ENCODE results near the gene GPRC5C. TPM values are rescaled to one million over a fixed set of nuclear protein-coding genes. Genes with fewer than 3 reads are reported as not detected.

Gene GPRC5C
- total and polyA plus RNA-seq, 9 of the 15 experiments (the other 6 are each of a cell fraction or from before 2014, with no cell fraction given), result 0.28 to 9.0 (median 4.1) TPM

DNA sequence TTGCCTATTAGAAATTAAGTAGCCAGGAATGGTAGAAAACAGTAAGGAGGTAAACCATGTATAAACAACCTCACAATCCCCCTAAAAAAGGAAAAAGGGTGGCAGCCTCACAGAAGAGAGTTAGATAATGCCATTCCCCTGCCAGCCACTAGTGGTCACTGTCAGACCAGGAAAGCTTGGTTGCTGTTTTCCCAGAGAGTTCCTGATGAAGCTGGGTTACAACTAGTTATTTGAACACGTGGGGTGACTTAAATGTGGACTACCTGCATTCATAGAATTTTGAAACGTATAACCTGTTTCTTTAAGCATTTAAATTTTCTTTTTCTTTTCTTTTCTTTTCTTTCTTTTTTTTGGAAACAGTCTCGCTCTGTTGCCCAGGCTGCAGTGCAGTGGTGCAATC lies 5.8 kb downstream of the GPRC5C start (continued):
- TF ChIP-seq, protein P1, sequence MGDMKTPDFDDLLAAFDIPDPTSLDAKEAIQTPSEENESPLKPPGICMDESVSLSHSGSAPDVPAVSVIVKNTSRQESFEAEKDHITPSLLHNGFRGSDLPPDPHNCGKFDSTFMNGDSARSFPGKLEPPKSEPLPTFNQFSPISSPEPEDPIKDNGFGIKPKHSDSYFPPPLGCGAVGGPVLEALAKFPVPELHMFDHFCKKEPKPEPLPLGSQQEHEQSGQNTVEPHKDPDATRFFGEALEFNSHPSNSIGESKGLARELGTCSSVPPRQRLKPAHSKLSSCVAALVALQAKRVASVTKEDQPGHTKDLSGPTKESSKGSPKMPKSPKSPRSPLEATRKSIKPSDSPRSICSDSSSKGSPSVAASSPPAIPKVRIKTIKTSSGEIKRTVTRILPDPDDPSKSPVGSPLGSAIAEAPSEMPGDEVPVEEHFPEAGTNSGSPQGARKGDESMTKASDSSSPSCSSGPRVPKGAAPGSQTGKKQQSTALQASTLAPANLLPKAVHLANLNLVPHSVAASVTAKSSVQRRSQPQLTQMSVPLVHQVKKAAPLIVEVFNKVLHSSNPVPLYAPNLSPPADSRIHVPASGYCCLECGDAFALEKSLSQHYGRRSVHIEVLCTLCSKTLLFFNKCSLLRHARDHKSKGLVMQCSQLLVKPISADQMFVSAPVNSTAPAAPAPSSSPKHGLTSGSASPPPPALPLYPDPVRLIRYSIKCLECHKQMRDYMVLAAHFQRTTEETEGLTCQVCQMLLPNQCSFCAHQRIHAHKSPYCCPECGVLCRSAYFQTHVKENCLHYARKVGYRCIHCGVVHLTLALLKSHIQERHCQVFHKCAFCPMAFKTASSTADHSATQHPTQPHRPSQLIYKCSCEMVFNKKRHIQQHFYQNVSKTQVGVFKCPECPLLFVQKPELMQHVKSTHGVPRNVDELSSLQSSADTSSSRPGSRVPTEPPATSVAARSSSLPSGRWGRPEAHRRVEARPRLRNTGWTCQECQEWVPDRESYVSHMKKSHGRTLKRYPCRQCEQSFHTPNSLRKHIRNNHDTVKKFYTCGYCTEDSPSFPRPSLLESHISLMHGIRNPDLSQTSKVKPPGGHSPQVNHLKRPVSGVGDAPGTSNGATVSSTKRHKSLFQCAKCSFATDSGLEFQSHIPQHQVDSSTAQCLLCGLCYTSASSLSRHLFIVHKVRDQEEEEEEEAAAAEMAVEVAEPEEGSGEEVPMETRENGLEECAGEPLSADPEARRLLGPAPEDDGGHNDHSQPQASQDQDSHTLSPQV (IDR thresholded peaks at IDR 0.05), result no peak
- TF ChIP-seq, protein P2, sequence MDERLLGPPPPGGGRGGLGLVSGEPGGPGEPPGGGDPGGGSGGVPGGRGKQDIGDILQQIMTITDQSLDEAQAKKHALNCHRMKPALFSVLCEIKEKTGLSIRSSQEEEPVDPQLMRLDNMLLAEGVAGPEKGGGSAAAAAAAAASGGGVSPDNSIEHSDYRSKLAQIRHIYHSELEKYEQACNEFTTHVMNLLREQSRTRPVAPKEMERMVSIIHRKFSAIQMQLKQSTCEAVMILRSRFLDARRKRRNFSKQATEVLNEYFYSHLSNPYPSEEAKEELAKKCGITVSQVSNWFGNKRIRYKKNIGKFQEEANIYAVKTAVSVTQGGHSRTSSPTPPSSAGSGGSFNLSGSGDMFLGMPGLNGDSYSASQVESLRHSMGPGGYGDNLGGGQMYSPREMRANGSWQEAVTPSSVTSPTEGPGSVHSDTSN (CRISPR knock-in tag; IDR thresholded peaks at IDR 0.05; ENCODE audit: low read depth), result no peak
- TF ChIP-seq, protein P2 (tag; conservative IDR thresholded peaks at IDR 0.05; ENCODE audit: low read depth), result no peak
- TF ChIP-seq RFX5 (IDR thresholded peaks at IDR 0.05; ENCODE audit: low read depth, low read length) (no peak), YY1 (IDR thresholded peaks at IDR 0.05; ENCODE audit: borderline replicate concordance in 1 of 3, control insufficient read depth in 1 of 3, extremely low read depth in 1 of 3, insufficient read depth in 3 of 3, insufficient read length in 1 of 3, insufficient replicate concordance in 2 of 3, low read depth in 1 of 3, low read length in 2 of 3) (no peak)
- TF ChIP-seq, protein P3, sequence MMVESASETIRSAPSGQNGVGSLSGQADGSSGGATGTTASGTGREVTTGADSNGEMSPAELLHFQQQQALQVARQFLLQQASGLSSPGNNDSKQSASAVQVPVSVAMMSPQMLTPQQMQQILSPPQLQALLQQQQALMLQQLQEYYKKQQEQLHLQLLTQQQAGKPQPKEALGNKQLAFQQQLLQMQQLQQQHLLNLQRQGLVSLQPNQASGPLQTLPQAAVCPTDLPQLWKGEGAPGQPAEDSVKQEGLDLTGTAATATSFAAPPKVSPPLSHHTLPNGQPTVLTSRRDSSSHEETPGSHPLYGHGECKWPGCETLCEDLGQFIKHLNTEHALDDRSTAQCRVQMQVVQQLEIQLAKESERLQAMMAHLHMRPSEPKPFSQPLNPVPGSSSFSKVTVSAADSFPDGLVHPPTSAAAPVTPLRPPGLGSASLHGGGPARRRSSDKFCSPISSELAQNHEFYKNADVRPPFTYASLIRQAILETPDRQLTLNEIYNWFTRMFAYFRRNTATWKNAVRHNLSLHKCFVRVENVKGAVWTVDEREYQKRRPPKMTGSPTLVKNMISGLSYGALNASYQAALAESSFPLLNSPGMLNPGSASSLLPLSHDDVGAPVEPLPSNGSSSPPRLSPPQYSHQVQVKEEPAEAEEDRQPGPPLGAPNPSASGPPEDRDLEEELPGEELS (CRISPR knock-in tag; IDR thresholded peaks at IDR 0.05; ENCODE audit: borderline replicate concordance), result no peak
